ENCODE measurements around the gene RPA4.
"Not testable (repeated sequence)": the region's sequence is repeated elsewhere in the genome, so short reads cannot be mapped to it uniquely, and the experiment has no call there.

Gene RPA4, protein sequence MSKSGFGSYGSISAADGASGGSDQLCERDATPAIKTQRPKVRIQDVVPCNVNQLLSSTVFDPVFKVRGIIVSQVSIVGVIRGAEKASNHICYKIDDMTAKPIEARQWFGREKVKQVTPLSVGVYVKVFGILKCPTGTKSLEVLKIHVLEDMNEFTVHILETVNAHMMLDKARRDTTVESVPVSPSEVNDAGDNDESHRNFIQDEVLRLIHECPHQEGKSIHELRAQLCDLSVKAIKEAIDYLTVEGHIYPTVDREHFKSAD

DNA sequence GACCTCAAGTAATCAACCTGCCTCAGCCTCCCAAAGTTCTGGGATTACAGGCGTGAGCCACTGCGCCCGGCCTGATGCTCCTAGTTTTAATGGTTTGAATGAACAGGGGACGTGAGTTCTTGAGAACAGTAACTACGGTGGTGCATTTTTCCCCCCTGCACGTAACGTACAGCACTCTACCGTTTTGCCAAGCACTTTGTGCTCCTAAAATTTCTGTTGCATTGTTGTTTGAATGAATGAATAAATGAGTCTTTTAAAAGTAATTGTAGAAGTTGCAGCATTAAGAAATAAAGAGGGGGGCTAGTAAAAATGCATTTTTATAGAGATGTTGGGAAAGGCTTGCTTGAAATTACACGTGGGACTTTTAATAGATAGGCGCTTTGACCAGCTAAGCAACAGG, at the start of gene RPA4:
TSS of gene RPA4 (plus strand) at position 301 of the 400 bp plus-strand sequence. CDS start 403 bp downstream, outside the sequence.
- no peak for DNase-seq (ENCODE audit: low read depth in 2 of 3, low spot score in 1 of 3)

GRCh38 chrX:96834137-96834536, 49.6 kb upstream of the RPA4 start:
- DNase-seq (ENCODE audit: low read depth in 2 of 3, low spot score in 1 of 3) = no peak

- no peak for DNase-seq (ENCODE audit: low read depth in 2 of 3, low spot score in 1 of 3)
Observed at GRCh38 chrX:96835660-96836289, 47.9 kb upstream of the RPA4 start.

- no peak for DNase-seq (ENCODE audit: low read depth in 2 of 3, low spot score in 1 of 3)
Observed at GRCh38 chrX:96837808-96838207, 45.9 kb upstream of the RPA4 start.

GRCh38 chrX:96838537-96838936, 45.2 kb upstream of the RPA4 start:
- DNase-seq (ENCODE audit: low read depth in 2 of 3, low spot score in 1 of 3) = no peak

GRCh38 chrX:96841325-96841724, 42.4 kb upstream of the RPA4 start:
- DNase-seq (ENCODE audit: low read depth in 2 of 3, low spot score in 1 of 3) = no peak

DNA sequence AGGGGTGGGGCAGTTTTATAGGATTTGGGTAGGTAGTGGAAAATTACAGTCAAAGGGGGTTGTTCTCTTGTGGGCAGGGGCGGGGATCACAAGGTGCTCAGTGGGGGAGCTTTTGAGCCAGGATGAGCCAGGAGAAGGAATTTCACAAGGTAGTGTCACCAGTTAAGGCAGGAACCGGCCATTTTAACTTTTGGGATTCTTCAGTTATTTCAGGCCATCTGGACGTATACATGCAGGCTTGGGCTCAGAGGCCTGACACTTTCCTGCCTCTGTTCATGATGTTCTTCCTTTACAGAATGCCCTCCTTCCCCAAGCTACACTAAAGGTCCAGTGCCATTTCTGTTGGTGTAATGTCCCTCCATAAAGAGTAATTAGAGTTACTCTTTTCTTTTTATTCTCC, 41.8 kb upstream of the RPA4 start:
- DNase-seq (ENCODE audit: low read depth in 2 of 3, low spot score in 1 of 3) = not testable (repeated sequence)

DNA sequence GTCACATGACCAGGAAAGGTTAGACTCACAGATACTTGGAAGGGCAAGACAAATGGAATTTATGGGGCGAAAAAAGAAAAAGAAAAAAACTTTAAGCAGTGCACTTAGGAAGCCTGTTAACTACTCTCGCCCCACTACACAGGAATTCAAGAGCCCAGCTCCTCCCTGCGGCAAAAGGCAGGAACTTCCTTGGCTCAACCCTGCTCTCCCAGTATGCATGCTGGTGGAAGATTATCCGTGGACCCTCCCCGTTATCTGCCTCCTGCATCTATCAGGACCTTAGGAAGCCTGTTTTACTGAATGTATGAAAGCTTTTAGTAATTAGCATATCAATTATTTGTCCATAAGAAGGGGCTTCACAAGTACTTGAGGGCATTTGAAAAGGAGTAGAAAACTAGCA, 40.1 kb upstream of the RPA4 start:
- no peak for DNase-seq (ENCODE audit: low read depth in 2 of 3, low spot score in 1 of 3)

GRCh38 chrX:96846841-96847240, 36.9 kb upstream of the RPA4 start:
- DNase-seq (ENCODE audit: low read depth in 2 of 3, low spot score in 1 of 3) = no peak

DNA sequence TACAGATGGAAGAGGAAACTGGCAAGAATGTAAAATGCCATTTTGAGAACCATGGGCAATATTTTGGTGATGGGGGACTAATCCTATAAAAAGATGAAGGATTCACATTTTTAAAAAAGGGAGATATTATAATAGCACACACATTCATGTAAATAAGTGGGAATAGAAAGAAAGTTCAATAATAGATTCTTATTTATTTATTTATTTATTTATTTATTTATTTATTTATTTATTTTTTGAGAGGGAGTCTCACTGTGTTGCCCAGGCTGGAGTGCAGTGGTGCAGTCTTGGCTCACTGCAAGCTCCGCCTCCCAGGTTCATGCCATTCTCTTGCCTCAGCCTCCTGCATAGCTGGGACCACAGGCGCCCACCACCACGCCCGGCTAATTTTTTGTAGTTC, 24.3 kb upstream of the RPA4 start:
- not testable (repeated sequence) for DNase-seq (ENCODE audit: low read depth in 2 of 3, low spot score in 1 of 3)

GRCh38 chrX:96861218-96861617, 22.5 kb upstream of the RPA4 start:
- DNase-seq (ENCODE audit: low read depth in 2 of 3, low spot score in 1 of 3) = no peak

DNA sequence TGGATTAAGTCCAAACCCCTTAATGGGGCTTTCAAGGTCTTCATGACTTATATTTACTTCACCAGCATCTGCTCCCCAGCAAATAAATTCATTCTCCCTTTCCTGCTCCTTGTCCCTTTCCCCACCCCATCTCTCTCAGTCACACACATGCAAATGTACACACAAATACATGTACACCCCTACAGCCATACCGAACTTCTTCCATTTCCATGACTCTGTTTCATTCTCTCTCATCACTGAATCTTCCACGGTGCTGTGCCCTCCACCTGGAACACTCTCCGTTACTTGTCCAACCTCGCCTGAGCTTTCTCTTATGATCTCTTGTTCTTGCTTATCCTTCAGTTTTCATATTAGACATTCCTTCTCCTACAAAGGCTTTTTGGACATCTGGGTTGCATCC, 22.0 kb upstream of the RPA4 start:
- DNase-seq (ENCODE audit: low read depth in 2 of 3, low spot score in 1 of 3) = no peak

DNA sequence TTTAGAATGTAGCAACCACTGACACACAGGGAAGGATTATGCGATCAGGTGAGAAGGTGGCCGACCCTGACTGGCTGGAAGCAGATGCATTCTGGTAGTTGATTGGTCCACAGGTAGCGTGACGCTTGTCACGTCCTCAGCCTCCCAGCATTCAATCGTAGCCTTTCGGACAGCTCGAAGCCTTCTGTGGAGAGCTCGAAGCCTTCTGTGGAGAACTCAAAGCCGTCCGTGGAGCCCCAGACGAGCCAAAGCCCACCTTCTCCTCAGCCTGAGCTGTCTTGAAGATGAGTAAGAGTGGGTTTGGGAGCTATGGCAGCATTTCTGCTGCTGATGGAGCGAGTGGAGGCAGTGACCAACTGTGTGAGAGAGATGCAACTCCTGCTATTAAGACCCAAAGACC, 319 bp downstream of the RPA4 start:
- no peak for DNase-seq (ENCODE audit: low read depth in 2 of 3, low spot score in 1 of 3)

- DNase-seq (ENCODE audit: low read depth in 2 of 3, low spot score in 1 of 3) = no peak
Observed at GRCh38 chrX:96889726-96890125, 6.0 kb downstream of the RPA4 start.

DNA sequence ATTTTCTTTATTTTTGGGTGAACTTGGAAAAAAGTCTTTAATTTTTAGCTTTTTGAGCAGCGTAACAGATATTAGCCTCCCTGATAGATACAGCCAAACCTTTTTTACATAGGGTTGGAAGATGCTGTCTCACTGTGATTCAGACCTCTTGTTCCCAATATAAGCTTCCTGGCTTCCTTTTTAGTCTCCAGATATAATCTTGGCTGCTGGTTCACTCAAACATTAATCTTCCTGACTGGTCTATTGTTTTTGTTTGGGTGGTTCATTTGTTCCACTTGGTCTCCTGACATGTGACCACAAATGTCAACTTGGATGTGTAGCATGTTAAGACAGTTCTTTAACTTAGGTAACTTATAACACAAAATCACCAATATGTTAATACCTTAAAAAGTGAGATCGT, 23.0 kb downstream of the RPA4 start:
- DNase-seq (ENCODE audit: low read depth in 2 of 3, low spot score in 1 of 3) = no peak

GRCh38 chrX:96907516-96908272, 24.0 kb downstream of the RPA4 start:
- DNase-seq (ENCODE audit: low read depth in 2 of 3, low spot score in 1 of 3) = no peak

DNA sequence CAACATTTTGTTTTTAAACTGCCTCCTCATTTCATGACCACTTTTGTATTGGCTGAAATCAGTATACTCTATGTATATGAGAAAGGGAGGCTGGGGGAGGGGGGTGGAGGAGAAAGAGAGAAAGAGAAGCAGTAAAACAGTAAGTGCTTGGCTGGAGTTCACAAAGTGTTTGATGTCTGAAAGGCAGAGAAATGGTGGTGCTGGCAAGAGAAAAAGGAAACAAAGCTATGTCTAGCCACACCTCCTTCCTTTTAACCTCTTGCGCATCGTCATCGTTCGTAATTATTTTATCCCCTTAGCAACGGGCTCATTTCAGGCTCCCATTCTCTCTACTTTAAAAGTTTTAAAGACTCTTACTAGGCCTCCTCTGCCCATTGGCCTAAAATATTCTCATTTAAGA, 25.6 kb downstream of the RPA4 start:
- no peak for DNase-seq (ENCODE audit: low read depth in 2 of 3, low spot score in 1 of 3)

- no peak for DNase-seq (ENCODE audit: low read depth in 2 of 3, low spot score in 1 of 3)
Observed at GRCh38 chrX:96918864-96919263, 35.2 kb downstream of the RPA4 start.

GRCh38 chrX:96919672-96920071, 36.0 kb downstream of the RPA4 start:
- DNase-seq (ENCODE audit: low read depth in 2 of 3, low spot score in 1 of 3) = no peak

- no peak for DNase-seq (ENCODE audit: low read depth in 2 of 3, low spot score in 1 of 3)
Observed at GRCh38 chrX:96924581-96924980, 40.9 kb downstream of the RPA4 start.

- DNase-seq (ENCODE audit: low read depth in 2 of 3, low spot score in 1 of 3) = no peak
Observed at GRCh38 chrX:96929036-96929435, 45.3 kb downstream of the RPA4 start.

Measured in stimulated activated CD4-positive, alpha-beta T cell treated with anti-CD3 and anti-CD28 coated beads, Interleukin-12 subunit alpha, Interleukin-12 subunit beta, amount 100 ng/mL, for 48 hours (primary cell).